GM12878 (cell line): ENCODE results near the gene FAM193A. TPM values are rescaled to one million over a fixed set of nuclear protein-coding genes. Genes with fewer than 3 reads are reported as not detected.

Source experiments
- ATAC-seq: fragments of 200-7000 bp; cut with Tn5 transposase; 3 replicates; pipeline ENCODE4 v1.9.1; 2020; ENCODE audit warnings: mild to moderate bottlenecking, moderate library complexity
- BruUV-seq: library from RNA; stranded (reverse); fragments of 400-500 nt; replicated peaks from 2 replicates; lab custom pipeline; 2021; lab: Mats Ljungman, UMichigan
- CTCF ChIA-PET: fragments of 300-600 bp; sonication (Branson Sonifier 250); formaldehyde crosslinking; extraction: SDS; loops from one replicate; lab custom pipeline; 2021; ENCODE audit warnings: inconsistent platforms; lab: Yijun Ruan, JAX
- POLR2A ChIA-PET: fragments of 350-600 bp; formaldehyde crosslinking; extraction: SDS; loops from one replicate; lab custom pipeline; 2021; ENCODE audit warnings: inconsistent platforms; lab: Charles Lee
- RAD21 ChIA-PET: fragments of 300-600 bp; sonication (Branson Sonifier 250); formaldehyde crosslinking; loops from one replicate; lab custom pipeline; 2023; ENCODE audit warnings: antibody characterized with exemption; ENCODE audit not compliant: unreplicated experiment; lab: Charles Lee
- SMC1A ChIA-PET: fragments of 300-600 bp; sonication (Branson Sonifier 250); formaldehyde crosslinking; loops from one replicate; lab custom pipeline; 2023; ENCODE audit not compliant: unreplicated experiment, uncharacterized antibody; lab: Charles Lee
- DNase-seq: peaks from one replicate; pipeline ENCODE4 v3.0.0-alpha.2; 2011; ENCODE audit warnings: low read depth, low spot score
- FAIRE-seq: peaks from 3 replicates; lab custom pipeline; 2011; peaks lifted over from hg19 to GRCh38; lab: Jason Lieb, UNC
- H2AFZ ChIP-seq: 2 replicates; pipeline ENCODE4 v1.6.0; 2011; ENCODE audit warnings: low read depth, low read length, control low read depth; ENCODE audit not compliant: control insufficient read depth
- H3K27ac ChIP-seq: 2 replicates; pipeline ENCODE4 v1.5.1; 2011; ENCODE audit warnings: control low read depth; ENCODE audit not compliant: control insufficient read depth, insufficient read depth
- H3K27me3 ChIP-seq, 2 experiments: replicated peaks in 1 of 2; 2 replicates each; pipeline versions ENCODE4 v1.6.0 to v1.6.1; 2011; ENCODE audit warnings: low read length in 1 of 2; ENCODE audit not compliant: control insufficient read depth in 2 of 2, insufficient read depth in 2 of 2
- H3K36me3 ChIP-seq, 2 experiments: 2 replicates each; pipeline ENCODE4 v1.5.1; 2011; ENCODE audit warnings: low read length in 1 of 2; ENCODE audit not compliant: control insufficient read depth in 2 of 2, insufficient read depth in 2 of 2
- H3K4me1 ChIP-seq: 2 replicates; pipeline ENCODE4 v1.6.1; 2011; ENCODE audit warnings: mild to moderate bottlenecking, low read length, moderate library complexity, mixed read lengths; ENCODE audit not compliant: control insufficient read depth, insufficient read depth
- H3K4me2 ChIP-seq: 2 replicates; pipeline ENCODE4 v1.6.0; 2011; ENCODE audit warnings: control low read depth; ENCODE audit not compliant: control insufficient read depth, insufficient read depth
- H3K4me3 ChIP-seq: fragments of 200-600 bp; sonication (generic); 2 replicates; pipeline ENCODE4 v1.5.1; 2016
- H3K79me2 ChIP-seq: 2 replicates; pipeline ENCODE4 v1.6.0; 2011; ENCODE audit warnings: low read length; ENCODE audit not compliant: control insufficient read depth, insufficient read depth
- H3K9ac ChIP-seq: 2 replicates; pipeline ENCODE4 v1.8.0; 2011; ENCODE audit warnings: low read length, control low read depth, mixed read lengths; ENCODE audit not compliant: control insufficient read depth, insufficient read depth
- H3K9me3 ChIP-seq: replicated peaks from 3 replicates; pipeline ENCODE4 v1.5.1; 2011; ENCODE audit warnings: mild to moderate bottlenecking, low read length; ENCODE audit not compliant: control insufficient read depth, insufficient read depth
- H4K20me1 ChIP-seq: 2 replicates; pipeline ENCODE4 v1.6.0; 2011; ENCODE audit not compliant: control insufficient read depth, insufficient read depth
- BCLAF1 ChIP-seq: fragments of 450-650 bp; IDR thresholded peaks from 2 replicates; pipeline ENCODE4 v1.6.1; 2017; ENCODE audit warnings: antibody characterized with exemption, mild to moderate bottlenecking, moderate library complexity
- ETV6 ChIP-seq, 2 experiments: fragments of 450-650 bp in 1 of 2; IDR thresholded peaks in 1 of 2; conservative IDR thresholded peaks in 1 of 2; 2 replicates each; pipeline ENCODE4 v1.6.1; 2014; ENCODE audit warnings: antibody characterized with exemption in 1 of 2, borderline replicate concordance in 1 of 2, low read depth in 1 of 2, mild to moderate bottlenecking in 1 of 2, moderate library complexity in 1 of 2
- KAT2A ChIP-seq: conservative IDR thresholded peaks from 2 replicates; pipeline ENCODE4 v1.6.1; 2011; ENCODE audit warnings: low read depth, low read length; ENCODE audit not compliant: control insufficient read depth
- KLF5 ChIP-seq: fragments of 450-650 bp; IDR thresholded peaks from 2 replicates; pipeline ENCODE4 v1.6.1; 2014; ENCODE audit warnings: mild to moderate bottlenecking; ENCODE audit not compliant: partially characterized antibody
- MTA2 ChIP-seq: fragments of 450-650 bp; IDR thresholded peaks from 2 replicates; pipeline ENCODE4 v1.6.1; 2016; ENCODE audit warnings: low read depth, mild to moderate bottlenecking, moderate library complexity
- NFYB ChIP-seq: IDR thresholded peaks from 2 replicates; pipeline ENCODE4 v1.6.1; 2011; ENCODE audit warnings: low read depth, mild to moderate bottlenecking, low read length, improper control_type of control experiment, moderate library complexity; ENCODE audit not compliant: insufficient read depth
- NR2C1 ChIP-seq: fragments of 450-650 bp; IDR thresholded peaks from 2 replicates; pipeline ENCODE4 v1.6.1; 2017; ENCODE audit warnings: antibody characterized with exemption, mild to moderate bottlenecking, moderate library complexity
- PKNOX1 ChIP-seq: fragments of 450-650 bp; IDR thresholded peaks from 2 replicates; pipeline ENCODE4 v1.6.1; 2016; ENCODE audit warnings: mild to moderate bottlenecking
- RAD21 ChIP-seq: IDR thresholded peaks from 2 replicates; pipeline ENCODE4 v1.6.1; 2011; ENCODE audit warnings: mild to moderate bottlenecking, low read depth, low read length, moderate library complexity; ENCODE audit not compliant: insufficient read depth
- RELA ChIP-seq: fragments of 450-650 bp; IDR thresholded peaks from 2 replicates; pipeline ENCODE4 v1.8.0; 2014; ENCODE audit warnings: borderline replicate concordance; ENCODE audit not compliant: partially characterized antibody
- RELB ChIP-seq: fragments of 450-650 bp; IDR thresholded peaks from 2 replicates; pipeline ENCODE4 v1.6.1; 2017; ENCODE audit warnings: low read depth, mild to moderate bottlenecking, moderate library complexity
- SKIL ChIP-seq: fragments of 450-650 bp; IDR thresholded peaks from 2 replicates; pipeline ENCODE4 v1.6.1; 2017; ENCODE audit warnings: mild to moderate bottlenecking, low read depth, inconsistent platforms; ENCODE audit not compliant: poor library complexity, severe bottlenecking
- STAT1 ChIP-seq: fragments of 450-650 bp; conservative IDR thresholded peaks from 2 replicates; pipeline ENCODE4 v1.6.1; 2014; ENCODE audit warnings: antibody characterized with exemption, mild to moderate bottlenecking
- STAT3 ChIP-seq: IDR thresholded peaks from 2 replicates; pipeline ENCODE4 v1.6.1; 2011; ENCODE audit warnings: low read depth, low read length, improper control_type of control experiment
- ZNF217 ChIP-seq: fragments of 450-650 bp; IDR thresholded peaks from 2 replicates; pipeline ENCODE4 v1.6.1; 2017; ENCODE audit warnings: antibody characterized with exemption, mild to moderate bottlenecking
- WGBS: methylation state at CpG from one replicate; pipeline ENCODE4 v1.1.6; 2016; ENCODE audit warnings: low lambda C conversion rate; ENCODE audit not compliant: insufficient replicate concordance, insufficient coverage; ENCODE audit errors: missing lambda C conversion rate; 5-methylcytosine and 5-hydroxymethylcytosine counted together
- in situ Hi-C: fragments of 300-500 bp; cut with MboI; formaldehyde crosslinking; loops from 9 replicates; pipeline ENCODE4 v1.14.3; 2018; ENCODE audit warnings: mixed read lengths
- intact Hi-C: fragments of 100-400 bp; cut with micrococcal nuclease; formaldehyde crosslinking; loops from one replicate; pipeline ENCODE4 v1.14.2; 2022; ENCODE audit not compliant: unreplicated experiment
- polyA plus RNA-seq, 11 experiments: library from polyadenylated mRNA; depleted of rRNA in 4 of 11; unstranded in 6 of 11; stranded (reverse) in 5 of 11; fragments of >200 nt; fragmentation: Nextera tagmentation in 4 of 11; fragmentation: Illumina TruSeq in 1 of 11; extraction: Ambion mirVana in 4 of 11; extraction: Trizol in 1 of 11; gene quantifications; 1 replicate in 1 of 11; 2 replicates in 10 of 11; pipeline versions ENCODE4 v1.2.1 to v1.2.3, GENCODE V29; 2011 to 2016; ENCODE audit warnings: inconsistent platforms in 2 of 11, missing spikeins in 2 of 11, low read depth in 1 of 11
- total RNA-seq, 4 experiments: library from RNA; depleted of rRNA in 3 of 4; stranded (reverse); fragments of >200 nt in 3 of 4; fragmentation: Illumina TruSeq in 1 of 4; extraction: Trizol in 1 of 4; gene quantifications; 2 replicates each; pipeline versions ENCODE4 v1.2.1 to v1.2.3, GENCODE V29; 2013 to 2021

FAM193A gene
- total and polyA plus RNA-seq, 10 of the 15 experiments (the other 5 are each of a cell fraction or from before 2014, with no cell fraction given) = 0.52 to 23.3 (median 7.4) TPM

GRCh38 chr4:2600878-2601277 is 64.4 kb downstream of the FAM193A start (continued):
- TF ChIP-seq NFYB = no peak

- Histone ChIP-seq H3K36me3 (peaks cover 7 to 13% of the 10 kb centered on the region in 2 experiments), H3K9ac (no peak overlapping the region), H4K20me1 (no peaks in the 10 kb centered on the region), H3K27me3 (no peaks in the 10 kb centered on the region), H3K27ac (no peak overlapping the region), H3K4me1 (peaks cover 10% of the 10 kb centered on the region), H3K4me3 (no peak overlapping the region), H3K79me2 (peaks cover 59% of the 10 kb centered on the region), H3K9me3 (no peaks in the 10 kb centered on the region), H3K4me2 (no peak overlapping the region), H2AFZ (no peak overlapping the region)
- no TSS peak for BruUV-seq
- RAD21 ChIA-PET = no interaction called here
- no peak for DNase-seq
- CTCF ChIA-PET = no interaction called here
- WGBS = 65% methylated on average over 4 of the region's 4 CpGs
- POLR2A ChIA-PET = interaction anchor here (0.9 kb wide), 1 partner anchor 13 kb away, joined by 3 read pairs; no protein-coding TSS in a partner anchor
- SMC1A ChIA-PET = no interaction called here
- intact Hi-C loops (no loop called here), in situ Hi-C loops (no loop called here)
- no peak for ATAC-seq
- FAIRE-seq = no peak
- TF ChIP-seq KAT2A (no peak), PKNOX1 (no peak; the same call in 1 of the 2 replicates), KLF5 (no peak), RELA (no peak), STAT1 (no peak), NR2C1 (no peak), ZNF217 (no peak), SKIL (no peak), BCLAF1 (no peak), RAD21 (no peak), ETV6 (conservative IDR thresholded peaks at IDR 0.05 in 1 of 2, IDR thresholded peaks at IDR 0.05 in 1 of 2; ENCODE audit: borderline replicate concordance in 1 of 2, low read depth in 1 of 2) (no peak), RELB (no peak), MTA2 (no peak), STAT3 (no peak)
These were observed 68.2 kb downstream of the FAM193A start for GRCh38 chr4:2604614-2605013.
